Upper lobe of left lung (tissue), 6 donors: ENCODE measurements around the gene ZNF319. TPM values are rescaled to one million over a fixed set of nuclear protein-coding genes. Genes with fewer than 3 reads are reported as not detected.

ENCODE experiments used
- ATAC-seq, 2 donors: fragments of 200-7000 bp; cut with Tn5 transposase; one replicate each; pipeline ENCODE4 v1.9.1; 2022; ENCODE audit warnings: mild to moderate bottlenecking in 2 of 2, moderate library complexity in 2 of 2; ENCODE audit not compliant: low FRiP score in 2 of 2
- DNase-seq, 2 donors: peaks; one replicate each; pipeline ENCODE4 v3.0.0-alpha.2; 2019 to 2020
- H3K27ac ChIP-seq, 4 donors: fragments of 200-600 bp; sonication (generic); one replicate each; pipeline ENCODE4 v1.5.1; 2016 to 2019
- H3K27me3 ChIP-seq, 4 donors: fragments of 200-600 bp; sonication (generic); one replicate each; pipeline ENCODE4 v1.5.1; 2017 to 2019
- H3K36me3 ChIP-seq, 4 donors: fragments of 200-600 bp; sonication (generic); one replicate each; pipeline ENCODE4 v1.5.1; 2016 to 2019
- H3K4me1 ChIP-seq, 4 donors: fragments of 200-600 bp; sonication (generic); one replicate each; pipeline ENCODE4 v1.5.1; 2018 to 2019
- H3K4me3 ChIP-seq, 4 donors: fragments of 200-600 bp; sonication (generic); one replicate each; pipeline ENCODE4 v1.5.1; 2017 to 2019; ENCODE audit warnings: mild to moderate bottlenecking in 2 of 4, moderate library complexity in 1 of 4
- H3K9me3 ChIP-seq, 4 donors: fragments of 200-600 bp; sonication (generic); one replicate each; pipeline ENCODE4 v1.5.1; 2018 to 2019
- CTCF ChIP-seq, 6 experiments: fragments of 450-650 bp in 4 of 6; fragments of 200-600 bp in 2 of 6; sonication (generic) in 2 of 6; IDR thresholded peaks; one replicate each; pipeline ENCODE4 v1.5.1; 2016 to 2019; ENCODE audit warnings: antibody characterized with exemption in 6 of 6
- EP300 ChIP-seq, 4 donors: sonication (generic); formaldehyde crosslinking; IDR thresholded peaks; one replicate each; pipeline ENCODE4 v1.5.1; 2017; ENCODE audit warnings: antibody characterized with exemption in 4 of 4, control low read depth in 2 of 4
- POLR2A ChIP-seq, 4 donors: fragments of 450-650 bp; IDR thresholded peaks; one replicate each; pipeline ENCODE4 v1.5.1; 2016 to 2017; ENCODE audit warnings: antibody characterized with exemption in 4 of 4, mild to moderate bottlenecking in 2 of 4
- POLR2AphosphoS5 ChIP-seq, 2 donors: sonication (generic); formaldehyde crosslinking; IDR thresholded peaks; one replicate each; pipeline ENCODE4 v1.5.1; 2017; ENCODE audit warnings: antibody characterized with exemption in 2 of 2
- WGBS, 2 donors: methylation state at CpG; one replicate each; pipeline ENCODE4 v1.1.5; 2017 to 2018; 5-methylcytosine and 5-hydroxymethylcytosine counted together
- total RNA-seq, 6 donors: library from RNA; depleted of rRNA in 4 of 6; stranded (reverse); fragments of >200 nt in 4 of 6; gene quantifications; one replicate each; pipeline versions ENCODE4 v1.1.0 to v1.2.1, GENCODE V29; 2016 to 2021
- donor health status: DM: no; HTN: no; CAD: no; lungs with moderate emphysema.
- donor health status: DM: no; HTN: yes; CAD: no; lungs with severe emphysema.

The ZNF319 gene
- total RNA-seq, 6 donors from 2014 or later = 8.0 to 28.3 (median 13.3) TPM

GRCh38 chr16:58040945-58041627, 40.6 kb upstream of the ZNF319 start:
- H3K4me1 ChIP-seq = peaks cover 0 to 1% (median 0%) of the 10 kb centered on the region in 4 donors
- DNase-seq (peak in 1 of 2 donors; percentile 44), ATAC-seq (no peak)
- H3K36me3 ChIP-seq = peaks cover 0 to 63% (median 33%) of the 10 kb centered on the region in 4 donors
- no peak overlapping the region for H3K4me3 ChIP-seq
- H3K27ac ChIP-seq = no peak overlapping the region
- no peak for TF ChIP-seq CTCF (IDR thresholded peaks at IDR 0.05)
- no peak for TF ChIP-seq POLR2AphosphoS5 (IDR thresholded peaks at IDR 0.05)
- no peak for TF ChIP-seq POLR2A (IDR thresholded peaks at IDR 0.05)
- TF ChIP-seq EP300 (IDR thresholded peaks at IDR 0.05) = no peak
- H3K9me3 ChIP-seq = no peaks in the 10 kb centered on the region
- 89 to 92% methylated on average over 13 to 14 of the region's 14 CpGs for WGBS, 2 donors
- H3K27me3 ChIP-seq = no peaks in the 10 kb centered on the region

GRCh38 chr16:58040496-58040846, 40.0 kb upstream of the ZNF319 start:
- ATAC-seq (no peak), DNase-seq (peak in 1 of 2 donors; percentile 43)
- Histone ChIP-seq H3K27ac (no peak overlapping the region), H3K36me3 (peaks cover 0 to 63% (median 33%) of the 10 kb centered on the region in 4 donors), H3K4me3 (no peak overlapping the region), H3K27me3 (no peaks in the 10 kb centered on the region), H3K4me1 (no peaks in the 10 kb centered on the region), H3K9me3 (no peaks in the 10 kb centered on the region)
- TF ChIP-seq POLR2AphosphoS5 (IDR thresholded peaks at IDR 0.05) = no peak
- no peak for TF ChIP-seq CTCF (IDR thresholded peaks at IDR 0.05)
- TF ChIP-seq EP300 (IDR thresholded peaks at IDR 0.05) = no peak
- no peak for TF ChIP-seq POLR2A (IDR thresholded peaks at IDR 0.05)
- WGBS, 2 donors = 94 to 96% methylated on average over 3 to 9 of the region's 12 CpGs

- Histone ChIP-seq H3K4me1 (peaks cover 0 to 2% (median 0%) of the 10 kb centered on the region in 4 donors), H3K4me3 (no peak overlapping the region), H3K36me3 (peaks cover 0 to 58% (median 33%) of the 10 kb centered on the region in 4 donors), H3K9me3 (no peaks in the 10 kb centered on the region), H3K27me3 (no peaks in the 10 kb centered on the region), H3K27ac (no peak overlapping the region)
- DNase-seq (peak in 1 of 2 donors; percentile 69), ATAC-seq (no peak)
- no peak for TF ChIP-seq POLR2AphosphoS5 (IDR thresholded peaks at IDR 0.05)
- no peak for TF ChIP-seq CTCF (IDR thresholded peaks at IDR 0.05)
- no peak for TF ChIP-seq EP300 (IDR thresholded peaks at IDR 0.05)
- TF ChIP-seq POLR2A (IDR thresholded peaks at IDR 0.05) = no peak
- 93% methylated on average over 18 to 22 of the region's 26 CpGs for WGBS, 2 donors
These were observed 39.5 kb upstream of the ZNF319 start for GRCh38 chr16:58039829-58040495.

- ATAC-seq = no peak
These were observed 37.8 kb upstream of the ZNF319 start for GRCh38 chr16:58038219-58038641.

More at GRCh38 chr16:58038219-58038641, 37.8 kb upstream of the ZNF319 start:
- 92 to 95% methylated on average over 17 to 20 of the region's 20 CpGs for WGBS, 2 donors
- DNase-seq = peak in 1 of 2 donors; percentile 74
- peaks cover 0 to 44% (median 24%) of the 10 kb centered on the region in 4 donors for H3K36me3 ChIP-seq
- H3K27me3 ChIP-seq = no peaks in the 10 kb centered on the region
- no peak overlapping the region for H3K27ac ChIP-seq
- no peaks in the 10 kb centered on the region for H3K9me3 ChIP-seq
- H3K4me3 ChIP-seq = no peak overlapping the region
- peaks cover 1 to 20% (median 5%) of the 10 kb centered on the region in 4 donors for H3K4me1 ChIP-seq
- no peak for TF ChIP-seq CTCF (IDR thresholded peaks at IDR 0.05)
- TF ChIP-seq POLR2A (IDR thresholded peaks at IDR 0.05) = no peak
- TF ChIP-seq POLR2AphosphoS5 (IDR thresholded peaks at IDR 0.05) = no peak
- TF ChIP-seq EP300 (IDR thresholded peaks at IDR 0.05) = no peak
